ENCODE data around the gene DIPK1B. TPM values are rescaled to one million over a fixed set of nuclear protein-coding genes. Genes with fewer than 3 reads are reported as not detected.
A peak's percentile ranks its signal among the peaks of the same experiment; 100 is the strongest.
"Not testable (repeated sequence)": the region's sequence is repeated elsewhere in the genome, so short reads cannot be mapped to it uniquely, and the experiment has no call there.

DIPK1B gene
- total RNA-seq, 1 donor from 2014 or later = not detected

GRCh38 chr9:136753371-136754058, 41.1 kb downstream of the DIPK1B start:
- Histone ChIP-seq H3K4me3 (ENCODE audit: low read depth, low read length) (no peak overlapping the region), H3K27me3 (ENCODE audit: control insufficient read depth, insufficient read depth, low read length) (no peaks in the 10 kb centered on the region), H3K36me3 (ENCODE audit: control insufficient read depth, insufficient read depth, low read length) (no peaks in the 10 kb centered on the region)
- FAIRE-seq = no peak
- no peak for DNase-seq (ENCODE audit: low read depth)
- no peak for TF ChIP-seq CTCF (IDR thresholded peaks at IDR 0.05; ENCODE audit: insufficient read depth, low read length, severe bottlenecking)

GRCh38 chr9:136754059-136754572, 41.7 kb downstream of the DIPK1B start:
- no peaks in the 10 kb centered on the region for H3K27me3 ChIP-seq (ENCODE audit: control insufficient read depth, insufficient read depth, low read length)

GRCh38 chr9:136754626-136755301, 42.4 kb downstream of the DIPK1B start:
- no peak for TF ChIP-seq CTCF (IDR thresholded peaks at IDR 0.05; ENCODE audit: insufficient read depth, low read length, severe bottlenecking)
- no peaks in the 10 kb centered on the region for H3K27me3 ChIP-seq (ENCODE audit: control insufficient read depth, insufficient read depth, low read length)
- DNase-seq (ENCODE audit: low read depth) (no peak), FAIRE-seq (no peak)
- no peak overlapping the region for H3K4me3 ChIP-seq (ENCODE audit: low read depth, low read length)
- no peaks in the 10 kb centered on the region for H3K36me3 ChIP-seq (ENCODE audit: control insufficient read depth, insufficient read depth, low read length)

More at GRCh38 chr9:136754059-136754572, 41.7 kb downstream of the DIPK1B start:
- H3K4me3 ChIP-seq (ENCODE audit: low read depth, low read length) = no peak overlapping the region
- no peak for FAIRE-seq
- DNase-seq (ENCODE audit: low read depth) = no peak
- TF ChIP-seq CTCF (IDR thresholded peaks at IDR 0.05; ENCODE audit: insufficient read depth, low read length, severe bottlenecking) = no peak
- H3K36me3 ChIP-seq (ENCODE audit: control insufficient read depth, insufficient read depth, low read length) = no peaks in the 10 kb centered on the region

- H3K4me3 ChIP-seq (ENCODE audit: low read depth, low read length); H3K36me3 ChIP-seq (ENCODE audit: control insufficient read depth, insufficient read depth, low read length); DNase-seq (ENCODE audit: low read depth); H3K27me3 ChIP-seq (ENCODE audit: control insufficient read depth, insufficient read depth, low read length): not testable (repeated sequence)
- peak; percentile 99 for FAIRE-seq
Observed at GRCh38 chr9:136755302-136756133, 43.1 kb downstream of the DIPK1B start.

- no peak for FAIRE-seq
- Histone ChIP-seq H3K4me3 (ENCODE audit: low read depth, low read length) (no peak overlapping the region), H3K27me3 (ENCODE audit: control insufficient read depth, insufficient read depth, low read length) (no peaks in the 10 kb centered on the region), H3K36me3 (ENCODE audit: control insufficient read depth, insufficient read depth, low read length) (no peaks in the 10 kb centered on the region)
- DNase-seq (ENCODE audit: low read depth) = no peak
- no peak for TF ChIP-seq CTCF (IDR thresholded peaks at IDR 0.05; ENCODE audit: insufficient read depth, low read length, severe bottlenecking)
Observed at GRCh38 chr9:136756134-136756438, 43.7 kb downstream of the DIPK1B start.

GRCh38 chr9:136756836-136757235, 44.5 kb downstream of the DIPK1B start:
- Histone ChIP-seq H3K36me3 (ENCODE audit: control insufficient read depth, insufficient read depth, low read length) (no peaks in the 10 kb centered on the region), H3K27me3 (ENCODE audit: control insufficient read depth, insufficient read depth, low read length) (no peaks in the 10 kb centered on the region), H3K4me3 (ENCODE audit: low read depth, low read length) (no peak overlapping the region)
- no peak for FAIRE-seq
- DNase-seq (ENCODE audit: low read depth) = no peak
- TF ChIP-seq CTCF (IDR thresholded peaks at IDR 0.05; ENCODE audit: insufficient read depth, low read length, severe bottlenecking) = no peak

Data from bronchial epithelial cell (primary cell).